Retinal pigment epithelial cell (primary cell): ENCODE data around the gene TAF10.

Source experiments
- DNase-seq: peaks from one replicate; pipeline ENCODE4 v3.0.0-alpha.2; 2010; ENCODE audit warnings: low read depth
- H3K4me3 ChIP-seq: 2 replicates; pipeline ENCODE4 v1.5.1; 2011; ENCODE audit warnings: mild to moderate bottlenecking, low read length, control low read depth, moderate library complexity
- CTCF ChIP-seq: conservative IDR thresholded peaks from 2 replicates; pipeline ENCODE4 v1.5.1; 2011; ENCODE audit warnings: low read depth, low read length, control low read depth, inconsistent platforms

TAF10 gene

GRCh38 chr11:6655790-6656583 lies 44.0 kb upstream of the TAF10 start, which contains the start of gene DCHS1:
DCHS1 (minus strand) TSS chr11:6655809; CDS start chr11:6641613, 14,196 bp downstream.
- peak within 1 kb of the TSS; percentile 34 for H3K4me3 ChIP-seq
- DNase-seq = no peak
- TF ChIP-seq CTCF = no peak

GRCh38 chr11:6655020-6655789 lies 43.2 kb upstream of the TAF10 start:
- peak overlapping the region; percentile 26 for H3K4me3 ChIP-seq
- no peak for TF ChIP-seq CTCF
- no peak for DNase-seq

GRCh38 chr11:6654281-6655019 lies 42.4 kb upstream of the TAF10 start:
- no peak for DNase-seq
- no peak overlapping the region for H3K4me3 ChIP-seq
- TF ChIP-seq CTCF = no peak

- H3K4me3 ChIP-seq = no peak overlapping the region
- DNase-seq = no peak
- no peak for TF ChIP-seq CTCF
Observed at GRCh38 chr11:6653656-6654055, 41.6 kb upstream of the TAF10 start.

GRCh38 chr11:6653097-6653496 lies 41.1 kb upstream of the TAF10 start:
- DNase-seq = no peak

GRCh38 chr11:6652182-6652581 lies 40.2 kb upstream of the TAF10 start:
- TF ChIP-seq CTCF = no peak
- no peak for DNase-seq
- no peak overlapping the region for H3K4me3 ChIP-seq

More at GRCh38 chr11:6653097-6653496, 41.1 kb upstream of the TAF10 start:
- TF ChIP-seq CTCF = no peak
- no peak overlapping the region for H3K4me3 ChIP-seq
